ENCODE measurements around the gene CACNG5. TPM values are rescaled to one million over a fixed set of nuclear protein-coding genes. Genes with fewer than 3 reads are reported as not detected.

CACNG5 gene
- total and polyA plus RNA-seq, 8 donors, result not detected

GRCh38 chr17:66885417-66885816 is 50.5 kb downstream of the CACNG5 start:
- no peak for TF ChIP-seq CTCF (IDR thresholded peaks at IDR 0.05)

GRCh38 chr17:66889480-66890230 is 54.7 kb downstream of the CACNG5 start:
- H3K4me1 ChIP-seq, result no peaks in the 10 kb centered on the region
- no peak overlapping the region for H3K4me3 ChIP-seq
- no peaks in the 10 kb centered on the region for H3K9me3 ChIP-seq
- TF ChIP-seq CTCF (IDR thresholded peaks at IDR 0.05), result no peak
- H3K27me3 ChIP-seq, result no peaks in the 10 kb centered on the region
- ATAC-seq (no peak), DNase-seq (no peak)
- intact Hi-C loops (cut with DNase I), result no loop called here
- H3K36me3 ChIP-seq, result no peaks in the 10 kb centered on the region
- no peak overlapping the region for H3K27ac ChIP-seq

More at GRCh38 chr17:66885417-66885816, 50.5 kb downstream of the CACNG5 start:
- no peak overlapping the region for H3K27ac ChIP-seq
- no peak overlapping the region for H3K4me3 ChIP-seq
- no peak for DNase-seq
- no peak for ATAC-seq
- H3K27me3 ChIP-seq, result no peaks in the 10 kb centered on the region
- H3K9me3 ChIP-seq, result peaks cover 0 to 8% of the 10 kb centered on the region in 2 donors
- H3K4me1 ChIP-seq, result no peaks in the 10 kb centered on the region
- H3K36me3 ChIP-seq, result no peaks in the 10 kb centered on the region
- intact Hi-C loops (cut with DNase I), result no loop called here

GRCh38 chr17:66892246-66892645 is 57.3 kb downstream of the CACNG5 start:
- no peak for ATAC-seq
- no peak for TF ChIP-seq CTCF (IDR thresholded peaks at IDR 0.05)

DNA sequence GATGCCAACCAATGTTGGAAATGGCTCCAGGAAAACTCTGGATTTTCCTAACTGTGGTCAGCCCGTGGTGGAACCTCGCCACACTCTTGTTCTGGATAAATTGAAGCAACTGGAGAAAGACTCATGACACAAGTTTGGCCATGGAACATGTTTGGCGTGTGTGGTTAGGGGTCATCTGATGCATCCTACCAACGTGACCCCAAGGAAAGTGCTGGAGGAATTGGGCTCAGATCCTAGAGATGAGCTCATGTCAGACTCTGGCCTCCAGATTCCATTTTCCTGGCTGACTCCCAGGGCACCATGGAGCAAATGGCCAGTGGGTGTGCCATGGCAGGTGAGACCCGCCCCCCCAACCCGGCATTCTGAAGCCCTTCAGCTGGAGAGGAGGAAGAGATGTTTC is 58.5 kb downstream of the CACNG5 start:
- DNase-seq, result no peak
- Histone ChIP-seq H3K4me3 (no peak overlapping the region), H3K27ac (no peak overlapping the region), H3K36me3 (no peaks in the 10 kb centered on the region), H3K4me1 (no peaks in the 10 kb centered on the region), H3K9me3 (no peaks in the 10 kb centered on the region), H3K27me3 (no peaks in the 10 kb centered on the region)
- no peak for TF ChIP-seq CTCF (IDR thresholded peaks at IDR 0.05)
- ATAC-seq, result no peak
- intact Hi-C loops (cut with DNase I), result no loop called here

More at GRCh38 chr17:66892246-66892645, 57.3 kb downstream of the CACNG5 start:
- H3K27ac ChIP-seq, result no peak overlapping the region
- no peaks in the 10 kb centered on the region for H3K9me3 ChIP-seq
- H3K36me3 ChIP-seq, result no peaks in the 10 kb centered on the region
- H3K4me3 ChIP-seq, result no peak overlapping the region
- no peaks in the 10 kb centered on the region for H3K27me3 ChIP-seq
- intact Hi-C loops (cut with DNase I), result no loop called here
- no peak for DNase-seq
- no peaks in the 10 kb centered on the region for H3K4me1 ChIP-seq

GRCh38 chr17:66893863-66894262 is 58.9 kb downstream of the CACNG5 start:
- DNase-seq, result no peak
- H3K4me1 ChIP-seq, result no peaks in the 10 kb centered on the region
- no peak for TF ChIP-seq CTCF (IDR thresholded peaks at IDR 0.05)
- intact Hi-C loops (cut with DNase I), result no loop called here
- no peak for ATAC-seq
- H3K27ac ChIP-seq, result no peak overlapping the region
- no peak overlapping the region for H3K4me3 ChIP-seq
- no peaks in the 10 kb centered on the region for H3K27me3 ChIP-seq
- H3K36me3 ChIP-seq, result no peaks in the 10 kb centered on the region
- no peaks in the 10 kb centered on the region for H3K9me3 ChIP-seq
